Neuronal stem cell (in vitro differentiated cells): ENCODE data around the gene STRIP2.

Experiments used
- DNase-seq: peaks from one replicate; pipeline ENCODE4 v3.0.0-alpha.2; 2013; ENCODE audit warnings: low spot score
- H2AFZ ChIP-seq: one replicate; pipeline ENCODE4 v1.6.1; 2013; ENCODE audit warnings: mild to moderate bottlenecking, low read length, inconsistent platforms
- H2AK5ac ChIP-seq: 2 replicates; pipeline ENCODE4 v1.6.1; 2013; ENCODE audit warnings: low read depth, mild to moderate bottlenecking, inconsistent platforms, low read length, moderate library complexity, mixed read lengths
- H2BK120ac ChIP-seq: 2 replicates; pipeline ENCODE4 v1.6.1; 2013; ENCODE audit warnings: low read depth, mild to moderate bottlenecking, inconsistent platforms, low read length, moderate library complexity, mixed read lengths
- H2BK12ac ChIP-seq: one replicate; pipeline ENCODE4 v1.6.1; 2013; ENCODE audit warnings: low read length, inconsistent platforms
- H2BK15ac ChIP-seq: 2 replicates; pipeline ENCODE4 v1.6.1; 2013; ENCODE audit warnings: mild to moderate bottlenecking, low read length, inconsistent platforms, mixed read lengths
- H2BK5ac ChIP-seq: one replicate; pipeline ENCODE4 v1.6.1; 2013; ENCODE audit warnings: inconsistent platforms, mild to moderate bottlenecking, low read length, moderate library complexity
- H3K14ac ChIP-seq: one replicate; pipeline ENCODE4 v1.6.1; 2013; ENCODE audit warnings: low read length, inconsistent platforms
- H3K18ac ChIP-seq: 2 replicates; pipeline ENCODE4 v1.6.1; 2013; ENCODE audit warnings: low read length, inconsistent platforms
- H3K23ac ChIP-seq: 2 replicates; pipeline ENCODE4 v1.6.1; 2013; ENCODE audit warnings: low read depth, mild to moderate bottlenecking, mixed read lengths, low read length, inconsistent platforms; ENCODE audit not compliant: poor library complexity
- H3K27ac ChIP-seq: replicated peaks from 3 replicates; pipeline ENCODE4 v1.5.1; 2013; ENCODE audit warnings: low read length, inconsistent platforms
- H3K27me3 ChIP-seq, 3 experiments: 2 replicates each; pipeline ENCODE4 v1.6.1; 2013; ENCODE audit warnings: low read length in 3 of 3, mild to moderate bottlenecking in 2 of 3, inconsistent platforms in 1 of 3, low read depth in 1 of 3, mixed read lengths in 1 of 3, moderate library complexity in 1 of 3; ENCODE audit not compliant: control insufficient read depth in 3 of 3, insufficient read depth in 3 of 3
- H3K36me3 ChIP-seq, 2 donors: replicated peaks in 1 of 2; 2 replicates each; pipeline ENCODE4 v1.6.1; 2013; ENCODE audit warnings: low read length in 2 of 2; ENCODE audit not compliant: control insufficient read depth in 2 of 2, insufficient read depth in 2 of 2
- H3K4ac ChIP-seq: 2 replicates; pipeline ENCODE4 v1.6.1; 2013; ENCODE audit warnings: inconsistent platforms, mild to moderate bottlenecking, low read length, moderate library complexity
- H3K4me1 ChIP-seq, 2 donors: 1 replicate in 1 of 2; 2 replicates in 1 of 2; pipeline ENCODE4 v1.6.1; 2013; ENCODE audit warnings: low read length in 2 of 2, low read depth in 1 of 2; ENCODE audit not compliant: control insufficient read depth in 2 of 2, insufficient read depth in 1 of 2
- H3K4me2 ChIP-seq: one replicate; pipeline ENCODE4 v1.6.1; 2013; ENCODE audit warnings: mild to moderate bottlenecking, low read length, inconsistent platforms; ENCODE audit not compliant: insufficient read depth, poor library complexity, severe bottlenecking
- H3K4me3 ChIP-seq, 2 donors: 2 replicates each; pipeline ENCODE4 v1.5.1; 2013; ENCODE audit warnings: low read length in 2 of 2, mild to moderate bottlenecking in 2 of 2, inconsistent platforms in 1 of 2, moderate library complexity in 1 of 2
- H3K79me1 ChIP-seq: one replicate; pipeline ENCODE4 v1.6.1; 2013; ENCODE audit warnings: low read depth, mild to moderate bottlenecking, inconsistent platforms, low read length, moderate library complexity
- H3K9ac ChIP-seq: one replicate; pipeline ENCODE4 v1.6.1; 2013; ENCODE audit warnings: mild to moderate bottlenecking, low read depth, low read length, inconsistent platforms; ENCODE audit not compliant: poor library complexity
- H3K9me3 ChIP-seq, 2 donors: replicated peaks in 1 of 2; 2 replicates each; pipeline versions ENCODE3 to v1.6.1; 2013; ENCODE audit warnings: low read length in 2 of 2, mild to moderate bottlenecking in 2 of 2, inconsistent platforms in 1 of 2, low read depth in 1 of 2, mixed read lengths in 1 of 2, moderate library complexity in 1 of 2; ENCODE audit not compliant: control insufficient read depth in 2 of 2, insufficient read depth in 1 of 2
- H4K8ac ChIP-seq: one replicate; pipeline ENCODE4 v1.6.1; 2013; ENCODE audit warnings: low read depth, mild to moderate bottlenecking, inconsistent platforms, low read length, moderate library complexity
- H4K91ac ChIP-seq: one replicate; pipeline ENCODE4 v1.6.1; 2013; ENCODE audit warnings: low read length, low read depth, mild to moderate bottlenecking, inconsistent platforms; ENCODE audit not compliant: poor library complexity
- WGBS, 2 donors: extraction: QIAGEN DNeasy Blood & Tissue Kit; methylation state at CpG; one replicate each; pipeline ENCODE4 v1.1.7; 2013; ENCODE audit warnings: missing lambda C conversion rate in 2 of 2, mixed read lengths in 1 of 2; ENCODE audit not compliant: insufficient read length in 2 of 2, insufficient replicate concordance in 1 of 2; ENCODE audit errors: extremely low coverage in 2 of 2; 5-methylcytosine and 5-hydroxymethylcytosine counted together

Gene STRIP2

GRCh38 chr7:129423700-129424410 lies 10.4 kb upstream of the STRIP2 start:
- H2AK5ac ChIP-seq = no peak overlapping the region
- no peak overlapping the region for H3K4ac ChIP-seq
- no peak overlapping the region for H3K23ac ChIP-seq
- H3K4me2 ChIP-seq = no peak overlapping the region
- no peak overlapping the region for H2BK5ac ChIP-seq
- H2BK12ac ChIP-seq = no peak overlapping the region
- DNase-seq = no peak
- no peak overlapping the region for H2BK120ac ChIP-seq
- H3K9ac ChIP-seq = no peak overlapping the region
- no peaks in the 10 kb centered on the region for H3K9me3 ChIP-seq
- H3K4me3 ChIP-seq = no peak overlapping the region
- peaks cover 7 to 92% of the 10 kb centered on the region in 2 donors for H3K36me3 ChIP-seq
- no peaks in the 10 kb centered on the region for H3K4me1 ChIP-seq
- no peak overlapping the region for H4K8ac ChIP-seq
- H3K27ac ChIP-seq = no peak overlapping the region
- H2AFZ ChIP-seq = no peak overlapping the region
- no peak overlapping the region for H4K91ac ChIP-seq
- no CpG with 5 or more reads among the region's 2 CpGs for WGBS, 2 donors
- no peaks in the 10 kb centered on the region for H3K27me3 ChIP-seq
- no peak overlapping the region for H3K14ac ChIP-seq
- no peaks in the 10 kb centered on the region for H3K79me1 ChIP-seq
- no peak overlapping the region for H3K18ac ChIP-seq
- H2BK15ac ChIP-seq = no peak overlapping the region

GRCh38 chr7:129426482-129426881 lies 7.8 kb upstream of the STRIP2 start:
- no peak for DNase-seq
- Histone ChIP-seq H2BK5ac (no peak overlapping the region), H3K9ac (no peak overlapping the region), H2BK120ac (no peak overlapping the region), H3K14ac (no peak overlapping the region), H4K8ac (no peak overlapping the region), H2AFZ (no peak overlapping the region), H3K4me3 (no peak overlapping the region), H2BK15ac (no peak overlapping the region), H3K18ac (no peak overlapping the region), H2AK5ac (no peak overlapping the region), H3K4me1 (no peaks in the 10 kb centered on the region), H4K91ac (no peak overlapping the region), H3K9me3 (no peaks in the 10 kb centered on the region), H2BK12ac (no peak overlapping the region), H3K27ac (no peak overlapping the region), H3K4me2 (no peak overlapping the region), H3K27me3 (no peaks in the 10 kb centered on the region), H3K79me1 (no peaks in the 10 kb centered on the region), H3K36me3 (peaks cover 7 to 82% of the 10 kb centered on the region in 2 donors), H3K23ac (no peak overlapping the region), H3K4ac (no peak overlapping the region)

GRCh38 chr7:129427526-129428045 lies 6.6 kb upstream of the STRIP2 start:
- no peak overlapping the region for H2BK120ac ChIP-seq
- H3K23ac ChIP-seq = no peak overlapping the region
- H2BK12ac ChIP-seq = no peak overlapping the region
- no peaks in the 10 kb centered on the region for H3K4me1 ChIP-seq
- no peak for DNase-seq
- no peak overlapping the region for H3K14ac ChIP-seq
- no peaks in the 10 kb centered on the region for H3K79me1 ChIP-seq
- H3K9ac ChIP-seq = no peak overlapping the region
- H3K27ac ChIP-seq = no peak overlapping the region
- H4K8ac ChIP-seq = no peak overlapping the region
- WGBS, 2 donors = no CpG with 5 or more reads among the region's 2 CpGs
- peaks cover 7 to 72% of the 10 kb centered on the region in 2 donors for H3K36me3 ChIP-seq
- H3K9me3 ChIP-seq = no peaks in the 10 kb centered on the region
- H4K91ac ChIP-seq = no peak overlapping the region
- H3K4ac ChIP-seq = no peak overlapping the region
- no peak overlapping the region for H2AK5ac ChIP-seq
- no peak overlapping the region for H2BK15ac ChIP-seq
- H2BK5ac ChIP-seq = no peak overlapping the region
- H3K18ac ChIP-seq = no peak overlapping the region
- H3K4me3 ChIP-seq = no peak overlapping the region
- no peaks in the 10 kb centered on the region for H3K27me3 ChIP-seq
- H2AFZ ChIP-seq = no peak overlapping the region
- H3K4me2 ChIP-seq = no peak overlapping the region

- WGBS, 2 donors = no CpG with 5 or more reads among the region's 8 CpGs
- Histone ChIP-seq H3K23ac (no peak overlapping the region), H2AFZ (no peak overlapping the region), H3K9ac (no peak overlapping the region), H3K4ac (no peak overlapping the region), H3K4me2 (no peak overlapping the region), H2AK5ac (no peak overlapping the region), H3K36me3 (peaks cover 2 to 27% of the 10 kb centered on the region in 2 donors), H3K79me1 (no peaks in the 10 kb centered on the region), H2BK12ac (no peak overlapping the region), H3K14ac (no peak overlapping the region), H2BK120ac (no peak overlapping the region), H4K8ac (no peak overlapping the region), H3K27ac (no peak overlapping the region), H3K4me3 (no peak overlapping the region), H2BK5ac (no peak overlapping the region), H3K9me3 (no peaks in the 10 kb centered on the region), H2BK15ac (no peak overlapping the region), H4K91ac (no peak overlapping the region), H3K18ac (no peak overlapping the region), H3K4me1 (peaks cover 4% of the 10 kb centered on the region in 2 donors), H3K27me3 (peaks cover 0 to 3% (median 0%) of the 10 kb centered on the region in 3 experiments)
- no peak for DNase-seq
These were observed 2.2 kb upstream of the STRIP2 start for GRCh38 chr7:129431911-129432643.
